Ascending aorta (tissue), 2 donors: Measurements from ENCODE around the gene AP2M1. TPM values are rescaled to one million over a fixed set of nuclear protein-coding genes. Genes with fewer than 3 reads are reported as not detected.

Experiments used
- DNase-seq, 2 donors: peaks; one replicate each; pipeline ENCODE4 v3.0.0-alpha.2; 2019; ENCODE audit warnings: low spot score in 2 of 2
- H3K27ac ChIP-seq, 2 donors: fragments of 200-600 bp; sonication (generic); one replicate each; pipeline ENCODE4 v1.5.1; 2016 to 2017; ENCODE audit warnings: mild to moderate bottlenecking in 1 of 2
- H3K27me3 ChIP-seq: fragments of 200-600 bp; sonication (generic); one replicate; pipeline ENCODE4 v1.5.1; 2017
- H3K36me3 ChIP-seq, 2 donors: fragments of 200-600 bp; sonication (generic); one replicate each; pipeline ENCODE4 v1.5.1; 2016
- H3K4me1 ChIP-seq, 2 donors: fragments of 200-600 bp; sonication (generic); one replicate each; pipeline ENCODE4 v1.5.1; 2016 to 2017; ENCODE audit warnings: mild to moderate bottlenecking in 1 of 2
- H3K4me3 ChIP-seq, 2 donors: fragments of 200-600 bp; sonication (generic); one replicate each; pipeline ENCODE4 v1.5.1; 2016 to 2017; ENCODE audit warnings: mild to moderate bottlenecking in 1 of 2
- H3K9me3 ChIP-seq, 2 donors: fragments of 200-600 bp; sonication (generic); one replicate each; pipeline ENCODE4 v1.5.1; 2016
- intact Hi-C: fragments of 100-400 bp; cut with DNase I; formaldehyde crosslinking; loops from one replicate; pipeline ENCODE4 v1.15.1; 2023
- total RNA-seq: library from RNA; depleted of rRNA; stranded (reverse); fragments of >200 nt; gene quantifications from one replicate; pipeline ENCODE4 v1.1.0, GENCODE V29; 2016
- TF ChIP-seq, protein P1 (sequence below), 3 experiments: fragments of 200-600 bp in 2 of 3; fragments of 450-650 bp in 1 of 3; sonication (generic) in 2 of 3; IDR thresholded peaks; one replicate each; pipeline ENCODE4 v1.5.1; 2016 to 2019; ENCODE audit warnings: antibody characterized with exemption in 3 of 3, mild to moderate bottlenecking in 1 of 3, moderate library complexity in 1 of 3

AP2M1 gene
- total RNA-seq, 1 donor from 2014 or later, result 101 TPM

DNA sequence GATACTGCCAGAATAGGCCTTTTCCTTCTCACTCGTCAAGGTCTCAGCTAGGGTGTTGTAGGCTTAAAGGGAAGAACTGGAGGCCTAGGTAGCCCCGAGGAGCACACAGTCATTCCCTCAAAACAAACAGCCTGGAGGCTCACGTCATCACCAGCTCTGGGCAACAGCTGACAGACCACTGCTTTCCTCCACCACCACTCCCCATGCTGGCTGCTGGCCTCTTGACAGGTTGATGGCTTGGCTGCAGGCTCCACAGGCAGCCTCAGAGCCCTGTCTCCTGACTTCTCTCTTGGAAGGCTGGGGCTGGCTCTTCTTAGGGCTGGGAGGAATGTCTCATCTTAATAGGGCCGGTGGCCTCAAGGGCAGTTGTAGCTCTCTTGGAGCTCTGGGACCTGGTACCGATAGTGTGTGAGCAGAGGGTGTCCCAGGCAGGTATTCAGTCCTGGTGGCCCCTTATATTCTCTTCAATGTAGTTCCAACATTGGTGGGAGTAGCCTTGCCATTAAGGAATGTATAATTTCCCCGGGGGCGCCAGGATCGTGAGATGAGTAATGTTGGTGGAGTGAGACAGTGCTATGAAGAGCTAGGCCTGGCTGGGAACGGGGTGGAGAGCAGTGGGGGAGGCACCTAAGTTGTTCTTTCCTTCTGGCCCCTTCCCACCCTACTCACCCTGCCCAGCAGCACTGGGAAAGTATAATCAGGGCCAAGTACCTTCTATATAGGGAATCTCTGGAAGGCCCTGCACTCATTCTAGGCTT, 6.1 kb upstream of the AP2M1 start:
- no peaks in the 10 kb centered on the region for H3K9me3 ChIP-seq
- TF ChIP-seq, protein P1, sequence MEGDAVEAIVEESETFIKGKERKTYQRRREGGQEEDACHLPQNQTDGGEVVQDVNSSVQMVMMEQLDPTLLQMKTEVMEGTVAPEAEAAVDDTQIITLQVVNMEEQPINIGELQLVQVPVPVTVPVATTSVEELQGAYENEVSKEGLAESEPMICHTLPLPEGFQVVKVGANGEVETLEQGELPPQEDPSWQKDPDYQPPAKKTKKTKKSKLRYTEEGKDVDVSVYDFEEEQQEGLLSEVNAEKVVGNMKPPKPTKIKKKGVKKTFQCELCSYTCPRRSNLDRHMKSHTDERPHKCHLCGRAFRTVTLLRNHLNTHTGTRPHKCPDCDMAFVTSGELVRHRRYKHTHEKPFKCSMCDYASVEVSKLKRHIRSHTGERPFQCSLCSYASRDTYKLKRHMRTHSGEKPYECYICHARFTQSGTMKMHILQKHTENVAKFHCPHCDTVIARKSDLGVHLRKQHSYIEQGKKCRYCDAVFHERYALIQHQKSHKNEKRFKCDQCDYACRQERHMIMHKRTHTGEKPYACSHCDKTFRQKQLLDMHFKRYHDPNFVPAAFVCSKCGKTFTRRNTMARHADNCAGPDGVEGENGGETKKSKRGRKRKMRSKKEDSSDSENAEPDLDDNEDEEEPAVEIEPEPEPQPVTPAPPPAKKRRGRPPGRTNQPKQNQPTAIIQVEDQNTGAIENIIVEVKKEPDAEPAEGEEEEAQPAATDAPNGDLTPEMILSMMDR (IDR thresholded peaks at IDR 0.05), result no peak
- no peak overlapping the region for H3K27ac ChIP-seq
- H3K36me3 ChIP-seq, result peaks cover 75 to 86% of the 10 kb centered on the region in 2 donors
- H3K4me3 ChIP-seq, result no peak overlapping the region
- no peaks in the 10 kb centered on the region for H3K4me1 ChIP-seq
- no peaks in the 10 kb centered on the region for H3K27me3 ChIP-seq
- no peak for DNase-seq
- intact Hi-C loops, result no loop called here

DNA sequence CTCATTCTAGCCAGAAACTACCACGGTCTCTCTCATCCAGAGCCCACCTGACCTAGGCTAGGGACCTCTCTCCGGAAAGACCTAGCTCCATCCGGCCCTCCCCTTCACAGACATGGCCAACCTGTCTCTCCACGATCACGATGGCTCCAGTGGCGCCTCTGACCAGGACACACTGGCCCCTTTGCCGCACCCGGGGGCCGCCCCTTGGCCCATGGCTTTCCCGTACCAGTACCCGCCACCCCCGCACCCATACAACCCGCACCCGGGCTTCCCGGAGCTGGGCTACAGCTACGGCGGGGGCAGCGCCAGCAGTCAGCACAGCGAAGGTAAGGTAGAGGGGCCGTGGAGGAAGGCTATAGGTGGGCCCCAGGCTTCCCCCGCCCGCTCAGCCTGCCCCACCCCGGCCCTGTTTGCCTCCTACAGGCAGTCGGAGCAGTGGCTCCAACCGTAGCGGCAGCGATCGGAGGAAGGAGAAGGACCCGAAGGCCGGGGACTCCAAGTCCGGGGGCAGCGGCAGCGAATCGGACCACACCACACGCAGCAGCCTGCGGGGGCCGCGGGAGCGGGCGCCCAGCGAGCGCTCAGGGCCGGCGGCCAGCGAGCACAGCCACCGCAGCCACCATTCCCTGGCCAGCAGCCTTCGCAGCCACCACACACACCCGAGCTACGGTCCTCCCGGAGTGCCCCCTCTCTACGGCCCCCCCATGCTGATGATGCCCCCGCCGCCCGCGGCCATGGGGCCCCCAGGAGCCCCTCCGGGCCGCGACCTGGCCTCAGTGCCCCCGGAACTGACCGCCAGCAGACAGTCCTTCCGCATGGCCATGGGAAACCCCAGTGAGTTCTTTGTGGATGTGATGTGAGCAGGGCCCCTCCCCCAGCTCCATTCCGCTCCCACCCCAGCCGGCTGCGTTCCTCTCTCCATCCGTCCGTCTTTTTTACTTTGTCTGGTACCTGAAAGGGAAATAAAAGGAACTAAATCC, 4.5 kb upstream of the AP2M1 start:
- Histone ChIP-seq H3K4me3 (no peak overlapping the region), H3K4me1 (peaks cover 0 to 4% of the 10 kb centered on the region in 2 donors), H3K36me3 (peaks cover 59 to 70% of the 10 kb centered on the region in 2 donors), H3K9me3 (no peaks in the 10 kb centered on the region), H3K27me3 (no peaks in the 10 kb centered on the region), H3K27ac (no peak overlapping the region)
- intact Hi-C loops, result loop anchor here (10.0 kb wide), 1 partner anchor 285 kb away; the partner anchor contains the start of gene PARL
- TF ChIP-seq, protein P1 (IDR thresholded peaks at IDR 0.05), result no peak
- no peak for DNase-seq

DNA sequence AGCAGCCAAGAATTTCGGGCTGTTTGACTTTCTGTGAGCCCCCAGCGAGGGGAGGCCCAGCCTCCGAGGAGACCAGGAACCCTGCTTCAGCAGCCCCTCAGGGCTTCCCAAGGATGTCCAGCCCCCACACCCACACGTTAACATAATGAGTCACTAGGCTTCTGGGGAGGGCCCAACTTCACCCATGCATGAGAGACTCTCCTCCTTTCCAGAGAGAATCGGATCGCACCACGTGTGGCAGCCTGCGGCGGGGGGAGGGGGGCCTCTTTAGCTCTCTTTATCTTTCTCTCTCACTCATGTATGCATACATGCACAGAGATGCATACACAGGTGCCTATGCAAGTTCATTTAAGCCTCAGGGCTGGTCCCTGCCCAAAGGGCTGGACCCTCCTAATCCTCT, 3.1 kb upstream of the AP2M1 start:
- no peak for DNase-seq
- no peak overlapping the region for H3K27ac ChIP-seq
- no peak overlapping the region for H3K4me3 ChIP-seq
- no peaks in the 10 kb centered on the region for H3K27me3 ChIP-seq
- TF ChIP-seq, protein P1 (IDR thresholded peaks at IDR 0.05), result no peak
- intact Hi-C loops, result loop anchor here (10.0 kb wide), 1 partner anchor 287 kb away; the partner anchor contains the start of gene PARL
- peaks cover 45 to 56% of the 10 kb centered on the region in 2 donors for H3K36me3 ChIP-seq
- peaks cover 4 to 7% of the 10 kb centered on the region in 2 donors for H3K4me1 ChIP-seq
- H3K9me3 ChIP-seq, result no peaks in the 10 kb centered on the region

DNA sequence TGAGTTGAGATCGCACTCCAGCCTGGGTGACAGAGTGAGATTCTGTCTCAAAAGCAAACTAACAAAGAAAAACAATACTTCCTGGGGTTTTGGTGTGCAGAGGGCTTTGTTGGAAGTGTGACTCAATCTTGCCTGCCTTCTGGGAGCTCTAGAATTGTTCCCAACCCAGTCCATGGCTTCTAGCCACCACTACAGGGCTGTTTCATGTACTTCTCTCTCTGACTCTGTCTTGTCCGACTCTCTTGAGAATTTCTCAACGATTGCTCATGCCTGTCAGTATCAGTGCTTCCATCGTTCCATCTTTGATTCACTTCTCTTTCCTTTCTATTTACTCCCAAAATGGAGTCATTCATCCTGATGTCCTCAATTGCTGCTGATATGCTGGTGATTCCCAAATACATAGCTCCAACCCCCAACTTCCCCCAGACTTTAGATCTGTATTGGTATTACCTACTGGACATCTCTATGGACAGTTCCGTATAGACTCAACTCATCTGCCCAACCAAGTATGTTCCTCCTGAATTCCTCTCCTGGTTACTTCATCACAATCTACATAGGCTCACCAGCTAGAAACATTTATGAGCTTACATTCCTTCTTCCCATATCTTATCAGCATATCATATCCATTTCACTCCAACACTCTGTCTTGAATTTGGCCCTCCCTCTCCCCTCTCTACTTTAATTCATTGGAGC, 1.8 kb upstream of the AP2M1 start:
- Histone ChIP-seq H3K36me3 (peaks cover 39 to 51% of the 10 kb centered on the region in 2 donors), H3K9me3 (no peaks in the 10 kb centered on the region), H3K4me1 (peaks cover 11 to 17% of the 10 kb centered on the region in 2 donors), H3K27me3 (no peaks in the 10 kb centered on the region), H3K27ac (no peak overlapping the region), H3K4me3 (no peak overlapping the region)
- intact Hi-C loops, result loop anchor here (10.0 kb wide), 1 partner anchor 288 kb away; the partner anchor contains the start of gene PARL
- no peak for DNase-seq
- TF ChIP-seq, protein P1 (IDR thresholded peaks at IDR 0.05), result no peak

DNA sequence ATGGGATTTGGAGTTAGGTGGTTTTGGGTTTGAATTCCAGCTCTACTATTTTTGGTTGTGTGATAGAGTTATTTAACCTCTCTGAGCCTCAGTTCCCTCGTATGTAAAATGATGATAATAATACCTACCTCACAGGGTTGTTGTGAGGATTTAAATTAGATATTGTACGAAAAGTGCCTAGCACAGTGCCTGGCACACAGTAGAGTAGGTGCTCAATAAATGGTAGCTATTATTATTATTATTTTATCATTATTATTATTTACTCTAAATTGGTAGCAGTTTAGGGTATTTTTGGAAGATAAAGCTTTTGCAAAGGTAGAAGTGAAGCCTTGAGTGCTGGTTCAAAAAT, 1.3 kb upstream of the AP2M1 start:
- Histone ChIP-seq H3K27me3 (no peaks in the 10 kb centered on the region), H3K4me3 (no peak overlapping the region), H3K4me1 (peaks cover 11 to 18% of the 10 kb centered on the region in 2 donors), H3K27ac (no peak overlapping the region), H3K9me3 (no peaks in the 10 kb centered on the region), H3K36me3 (peaks cover 38 to 51% of the 10 kb centered on the region in 2 donors)
- intact Hi-C loops, result loop anchor here (10.0 kb wide), 1 partner anchor 289 kb away; the partner anchor contains the start of gene PARL
- TF ChIP-seq, protein P1 (IDR thresholded peaks at IDR 0.05), result no peak
- DNase-seq, result no peak
